ENCODE data around the gene PTPRT.

- no peak for TF ChIP-seq CTCF (IDR thresholded peaks at IDR 0.05)
- no peak for TF ChIP-seq POLR2AphosphoS5 (IDR thresholded peaks at IDR 0.05; ENCODE audit: insufficient read depth in 1 of 2, low read depth in 1 of 2)
- no peak for TF ChIP-seq POLR2A (IDR thresholded peaks at IDR 0.05)
Observed at GRCh38 chr20:42979720-42980119, 210.0 kb downstream of the PTPRT start.
